ENCODE measurements around the gene VWA5A. TPM values are rescaled to one million over a fixed set of nuclear protein-coding genes. Genes with fewer than 3 reads are reported as not detected.

The VWA5A gene
- total and polyA plus RNA-seq, 12 donors = 16.5 to 81.3 (median 36.7) TPM

DNA sequence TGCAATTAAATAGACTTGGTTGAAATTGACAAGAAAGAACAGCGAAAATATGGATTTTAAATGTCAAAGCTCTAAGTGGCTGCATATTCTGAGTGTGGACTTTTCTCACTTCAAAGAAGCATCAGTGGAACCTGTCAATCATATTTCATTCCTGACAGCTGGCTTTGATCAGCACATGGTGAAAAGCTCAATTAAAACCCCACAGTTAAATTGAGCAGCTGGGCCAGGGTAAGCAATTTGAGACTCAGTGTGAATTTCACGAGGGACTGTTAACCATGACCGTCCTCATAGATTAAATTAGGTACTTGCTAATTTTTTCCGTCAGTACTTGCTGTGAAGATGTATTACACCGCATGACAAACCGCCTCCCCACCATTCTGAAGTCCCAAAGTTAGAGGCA lies 56.9 kb downstream of the VWA5A start:
- Histone ChIP-seq H3K9me3 (replicated peaks in 1 of 3) (no peaks in the 10 kb centered on the region), H3K36me3 (replicated peaks in 1 of 2) (no peaks in the 10 kb centered on the region), H3K27ac (no peak overlapping the region), H3K4me1 (replicated peaks in 1 of 2) (no peaks in the 10 kb centered on the region), H3K4me3 (no peak overlapping the region), H3K27me3 (no peaks in the 10 kb centered on the region)
- intact Hi-C loops (cut with DNase I) = no loop called here
- no peak for DNase-seq
- TF ChIP-seq, protein P1, sequence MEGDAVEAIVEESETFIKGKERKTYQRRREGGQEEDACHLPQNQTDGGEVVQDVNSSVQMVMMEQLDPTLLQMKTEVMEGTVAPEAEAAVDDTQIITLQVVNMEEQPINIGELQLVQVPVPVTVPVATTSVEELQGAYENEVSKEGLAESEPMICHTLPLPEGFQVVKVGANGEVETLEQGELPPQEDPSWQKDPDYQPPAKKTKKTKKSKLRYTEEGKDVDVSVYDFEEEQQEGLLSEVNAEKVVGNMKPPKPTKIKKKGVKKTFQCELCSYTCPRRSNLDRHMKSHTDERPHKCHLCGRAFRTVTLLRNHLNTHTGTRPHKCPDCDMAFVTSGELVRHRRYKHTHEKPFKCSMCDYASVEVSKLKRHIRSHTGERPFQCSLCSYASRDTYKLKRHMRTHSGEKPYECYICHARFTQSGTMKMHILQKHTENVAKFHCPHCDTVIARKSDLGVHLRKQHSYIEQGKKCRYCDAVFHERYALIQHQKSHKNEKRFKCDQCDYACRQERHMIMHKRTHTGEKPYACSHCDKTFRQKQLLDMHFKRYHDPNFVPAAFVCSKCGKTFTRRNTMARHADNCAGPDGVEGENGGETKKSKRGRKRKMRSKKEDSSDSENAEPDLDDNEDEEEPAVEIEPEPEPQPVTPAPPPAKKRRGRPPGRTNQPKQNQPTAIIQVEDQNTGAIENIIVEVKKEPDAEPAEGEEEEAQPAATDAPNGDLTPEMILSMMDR (IDR thresholded peaks at IDR 0.05) = no peak
- TF ChIP-seq POLR2A (IDR thresholded peaks at IDR 0.05) = no peak
- 82 to 85% (median 83%) methylated on average over 6 of the region's 6 CpGs for WGBS, 4 donors

DNA sequence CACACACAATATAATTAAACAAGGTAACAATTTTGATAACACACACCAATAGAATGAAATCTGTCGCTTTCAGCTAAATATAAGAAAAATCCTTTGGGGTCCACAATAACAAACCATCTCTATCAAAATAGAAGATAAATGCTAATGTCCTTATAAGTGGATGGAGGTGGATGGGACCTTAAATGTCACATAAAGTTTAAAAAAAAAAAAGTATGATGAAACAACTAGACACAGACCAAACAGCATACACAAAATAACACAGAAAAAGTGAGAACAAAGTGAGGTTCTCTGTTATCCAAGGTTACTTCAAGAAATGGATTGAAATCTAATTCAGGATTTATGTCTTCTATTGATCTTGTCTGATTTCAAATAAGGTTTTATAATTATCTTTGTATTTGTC lies 57.3 kb downstream of the VWA5A start:
- intact Hi-C loops (cut with DNase I) = no loop called here
- no peak for DNase-seq
- H3K27me3 ChIP-seq = no peaks in the 10 kb centered on the region
- 91 to 97% (median 93%) methylated on average over 1 of the region's 1 CpG for WGBS, 4 donors
- H3K4me3 ChIP-seq = no peak overlapping the region
- no peak overlapping the region for H3K27ac ChIP-seq
- no peak for TF ChIP-seq POLR2A (IDR thresholded peaks at IDR 0.05)
- TF ChIP-seq, protein P1 (IDR thresholded peaks at IDR 0.05) = no peak
- H3K9me3 ChIP-seq (replicated peaks in 1 of 3) = no peaks in the 10 kb centered on the region
- H3K36me3 ChIP-seq (replicated peaks in 1 of 2) = no peaks in the 10 kb centered on the region
- H3K4me1 ChIP-seq (replicated peaks in 1 of 2) = no peaks in the 10 kb centered on the region

DNA sequence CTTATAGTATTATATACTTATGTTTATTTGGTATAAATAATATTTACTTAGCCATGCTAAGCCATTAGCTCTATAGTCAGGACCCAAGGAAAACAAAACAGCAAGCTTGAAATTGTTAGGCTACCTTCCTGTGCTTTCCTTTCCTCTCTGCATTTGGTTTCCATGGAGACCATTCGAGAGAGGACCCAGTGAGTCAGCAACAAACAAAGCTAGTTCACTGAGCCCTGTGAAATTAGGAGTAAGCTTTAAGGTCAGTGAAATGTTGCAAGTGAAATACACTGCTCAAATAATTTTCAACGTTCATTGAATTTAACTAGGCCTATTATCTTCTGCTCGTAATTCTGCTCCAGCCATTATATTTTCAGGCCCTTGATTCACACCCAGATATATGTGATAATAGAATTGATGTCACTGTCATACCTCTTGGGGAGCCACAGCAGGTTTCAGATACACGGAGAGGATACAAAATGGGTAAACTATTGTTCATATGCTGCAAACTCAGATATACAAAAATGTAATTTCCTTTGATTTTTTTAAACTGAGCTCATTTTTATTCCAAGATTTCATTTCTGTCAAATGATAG lies 58.8 kb downstream of the VWA5A start:
- Histone ChIP-seq H3K4me3 (no peak overlapping the region), H3K36me3 (replicated peaks in 1 of 2) (no peaks in the 10 kb centered on the region), H3K9me3 (replicated peaks in 1 of 3) (no peaks in the 10 kb centered on the region), H3K27me3 (no peaks in the 10 kb centered on the region), H3K27ac (no peak overlapping the region), H3K4me1 (replicated peaks in 1 of 2) (no peaks in the 10 kb centered on the region)
- TF ChIP-seq, protein P1 (IDR thresholded peaks at IDR 0.05) = no peak
- TF ChIP-seq POLR2A (IDR thresholded peaks at IDR 0.05) = no peak
- whole genome bisulfite sequencing, 4 donors = 17 to 22% (median 21%) methylated on average over 4 of the region's 4 CpGs
- peak in 3 of 7 donors; percentile 10 to 33 (median 24) for DNase-seq
- intact Hi-C loops (cut with DNase I) = no loop called here

DNA sequence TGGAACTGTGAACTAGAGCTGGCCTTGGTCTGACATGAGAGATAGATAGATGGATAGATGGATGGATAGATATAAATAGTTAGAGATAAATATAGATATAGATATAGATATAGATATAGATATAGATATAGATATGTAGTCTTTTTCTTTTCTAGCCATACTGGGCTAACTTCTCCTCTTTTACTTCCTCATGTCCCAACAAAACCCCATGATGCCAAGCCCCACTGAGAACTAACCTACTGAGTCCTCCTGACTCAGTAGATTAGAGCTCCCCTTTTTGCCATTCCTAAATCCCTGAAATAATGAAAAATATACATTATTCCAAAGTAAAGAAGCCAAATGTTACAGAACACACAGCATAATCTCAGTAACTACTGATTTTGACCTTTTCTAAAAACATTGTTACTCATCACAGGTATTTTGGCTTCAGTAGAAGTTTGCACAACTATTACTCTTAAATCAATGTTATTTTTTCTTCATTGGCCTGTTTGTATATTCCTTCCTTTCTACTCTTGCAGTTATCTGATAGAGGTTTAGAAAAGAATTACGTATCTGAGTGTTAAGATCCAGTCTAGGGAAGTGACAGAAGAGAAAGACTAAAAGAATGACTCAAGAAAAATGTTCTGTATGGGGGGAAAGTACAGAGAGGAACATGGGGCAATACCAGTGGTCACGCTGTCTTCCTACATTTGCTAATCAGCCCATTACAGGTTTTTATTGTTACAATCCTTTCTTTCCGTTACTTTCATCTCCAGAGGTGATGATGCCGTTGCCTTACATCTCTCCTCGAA lies 61.9 kb downstream of the VWA5A start:
- intact Hi-C loops (cut with DNase I) = no loop called here
- no peak for TF ChIP-seq POLR2A (IDR thresholded peaks at IDR 0.05)
- TF ChIP-seq, protein P1 (IDR thresholded peaks at IDR 0.05) = no peak

More for the DNA sequence above, 61.9 kb downstream of the VWA5A start:
- 77 to 82% (median 82%) methylated on average over 5 of the region's 5 CpGs for WGBS, 4 donors
- Histone ChIP-seq H3K27me3 (no peaks in the 10 kb centered on the region), H3K4me1 (replicated peaks in 1 of 2) (no peaks in the 10 kb centered on the region), H3K9me3 (replicated peaks in 1 of 3) (peaks cover 0 to 5% (median 0%) of the 10 kb centered on the region in 3 donors), H3K4me3 (no peak overlapping the region), H3K27ac (no peak overlapping the region), H3K36me3 (replicated peaks in 1 of 2) (no peaks in the 10 kb centered on the region)
- DNase-seq = no peak

All from adrenal gland (tissue), 12 donors.